GM18505 (cell line): ENCODE measurements around the gene EPB41L5.
"Not testable (repeated sequence)": the region's sequence is repeated elsewhere in the genome, so short reads cannot be mapped to it uniquely, and the experiment has no call there.

Experiments
- ATAC-seq: cut with Tn5 transposase; IDR thresholded peaks from one replicate; pipeline ENCODE4 v1.9.1; 2021; ENCODE audit not compliant: unreplicated experiment
- POLR2A ChIP-seq: IDR thresholded peaks from 4 replicates; pipeline ENCODE4 v1.6.1; 2011; ENCODE audit warnings: borderline replicate concordance; ENCODE audit not compliant: insufficient read depth, insufficient read length; ENCODE audit errors: extremely low read depth

EPB41L5 gene

GRCh38 chr2:120012771-120013596 lies at the start of gene EPB41L5:
EPB41L5 (plus strand) TSS chr2:120013077; CDS start chr2:120019085, 6,008 bp downstream.
- TF ChIP-seq POLR2A: peak; percentile 47
- peak; percentile 92 for ATAC-seq

DNA sequence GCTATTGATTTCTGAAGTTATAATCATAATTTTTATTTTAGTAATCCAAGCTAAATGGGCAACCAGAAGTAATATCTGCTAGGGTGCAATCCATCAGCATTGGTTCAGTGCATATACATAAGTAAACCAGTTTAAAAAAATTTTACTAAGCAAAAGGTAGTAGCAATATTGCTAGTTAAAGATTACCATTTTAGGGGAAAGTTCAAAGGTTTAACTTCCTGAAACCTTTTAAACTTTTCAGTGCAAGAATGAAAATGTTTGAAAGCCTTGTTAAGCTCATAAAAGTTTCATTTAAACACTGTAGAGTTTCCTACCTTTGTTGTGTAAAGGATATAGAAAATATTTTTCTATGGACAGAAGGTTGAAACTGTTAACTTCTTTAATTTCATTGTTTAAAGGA lies 31.0 kb upstream of the EPB41L5 start:
- ATAC-seq: no peak
- TF ChIP-seq POLR2A: no peak

GRCh38 chr2:119982506-119982905 lies 30.4 kb upstream of the EPB41L5 start:
- no peak for ATAC-seq
- no peak for TF ChIP-seq POLR2A

- no peak for ATAC-seq
- no peak for TF ChIP-seq POLR2A
Observed at GRCh38 chr2:119983108-119983507, 29.8 kb upstream of the EPB41L5 start.

DNA sequence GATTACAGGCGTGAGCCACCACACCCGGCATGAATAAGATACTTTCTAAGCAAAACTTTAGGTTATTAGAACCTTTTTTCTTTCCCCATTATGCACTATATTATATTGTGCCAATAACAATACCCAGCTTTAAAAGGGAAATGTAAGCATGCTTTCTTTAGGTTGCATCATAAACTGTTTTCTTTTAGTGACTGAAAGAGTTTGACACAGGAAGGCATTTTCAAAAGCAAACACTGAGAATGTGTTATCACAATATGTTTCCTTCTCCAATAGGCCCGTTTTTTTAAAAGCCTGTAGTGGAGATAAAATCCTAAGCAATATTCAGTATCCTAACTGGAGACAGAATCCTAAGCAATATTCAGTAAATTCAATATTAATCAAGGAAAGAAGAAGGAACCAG lies 16.7 kb upstream of the EPB41L5 start:
- no peak for ATAC-seq
- no peak for TF ChIP-seq POLR2A

GRCh38 chr2:119996896-119997891 lies 15.7 kb upstream of the EPB41L5 start:
- ATAC-seq: not testable (repeated sequence)

DNA sequence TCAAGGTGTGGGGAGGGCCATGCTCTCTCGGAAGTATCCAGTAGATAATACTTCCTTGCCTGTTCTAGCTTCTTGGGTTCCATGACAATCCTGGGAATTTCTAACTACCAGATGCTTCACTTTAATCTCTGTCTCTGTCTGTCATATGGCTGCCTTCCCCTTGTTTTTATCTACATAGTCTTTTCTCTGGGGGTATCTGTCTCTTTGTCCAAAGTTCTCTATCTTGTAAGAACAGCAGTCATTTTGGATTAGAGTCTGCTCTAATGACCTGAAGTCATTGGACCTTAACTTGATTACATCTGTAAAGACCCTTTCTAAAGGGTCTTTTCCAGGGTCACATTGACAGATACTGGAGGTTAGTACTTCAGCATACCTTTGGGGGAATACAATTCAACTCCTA lies 11.4 kb upstream of the EPB41L5 start:
- no peak for TF ChIP-seq POLR2A
- ATAC-seq: no peak

DNA sequence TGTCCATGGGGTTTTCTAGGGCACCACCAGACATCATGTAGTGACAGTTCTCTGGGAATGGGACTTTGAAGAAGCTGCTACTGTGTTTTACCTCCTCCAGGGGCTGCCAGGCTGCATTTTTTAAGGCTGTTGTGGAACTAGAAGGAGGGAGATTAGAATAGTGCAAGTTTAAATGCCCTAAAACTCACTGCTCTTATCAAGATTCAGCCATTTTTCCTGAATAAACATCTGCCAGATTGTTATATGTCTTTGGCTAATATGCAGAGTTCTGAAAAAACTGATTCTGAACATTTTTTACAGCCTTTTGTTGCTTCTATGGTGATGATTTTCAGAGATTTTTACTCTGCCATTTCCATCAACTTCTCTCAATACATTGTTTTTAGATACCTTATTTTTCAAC lies 8.6 kb upstream of the EPB41L5 start:
- TF ChIP-seq POLR2A: no peak

DNA sequence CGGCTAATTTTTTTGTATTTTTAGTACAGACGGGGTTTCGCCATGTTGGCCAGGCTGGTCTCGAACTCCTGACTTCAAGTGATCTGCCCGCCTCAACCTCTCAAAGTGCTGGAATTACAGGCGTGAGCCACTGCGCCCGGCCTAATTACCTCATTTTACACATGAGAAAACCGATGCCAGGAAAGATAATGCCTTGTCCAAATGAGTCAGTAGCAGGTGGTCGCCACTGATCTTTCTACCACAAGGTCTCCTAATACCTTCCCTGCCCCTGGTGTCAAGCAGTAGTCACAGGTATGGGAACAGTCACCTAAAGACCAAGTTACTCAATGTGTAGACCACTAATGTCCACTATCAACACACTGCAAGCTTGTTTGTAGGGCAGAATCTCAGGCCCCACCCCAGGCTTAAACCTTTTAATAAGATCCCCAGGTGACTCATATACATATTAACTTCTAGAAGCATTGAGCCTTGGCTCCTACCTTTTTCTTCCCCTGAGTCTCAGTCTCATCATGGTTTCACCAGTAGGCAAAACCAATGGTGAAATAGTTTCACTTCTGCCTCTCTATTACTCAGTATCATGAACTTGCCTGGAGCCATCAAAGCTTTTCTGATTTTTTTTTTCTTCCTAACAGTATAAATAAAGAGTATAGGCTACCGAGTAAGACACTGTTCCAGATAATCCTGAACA lies 6.9 kb upstream of the EPB41L5 start:
- TF ChIP-seq POLR2A: no peak
- peak; percentile 93 for ATAC-seq

More for the DNA sequence above, 8.6 kb upstream of the EPB41L5 start:
- ATAC-seq: no peak

- ATAC-seq: no peak
- no peak for TF ChIP-seq POLR2A
Observed at GRCh38 chr2:120007851-120008250, 5.0 kb upstream of the EPB41L5 start.

DNA sequence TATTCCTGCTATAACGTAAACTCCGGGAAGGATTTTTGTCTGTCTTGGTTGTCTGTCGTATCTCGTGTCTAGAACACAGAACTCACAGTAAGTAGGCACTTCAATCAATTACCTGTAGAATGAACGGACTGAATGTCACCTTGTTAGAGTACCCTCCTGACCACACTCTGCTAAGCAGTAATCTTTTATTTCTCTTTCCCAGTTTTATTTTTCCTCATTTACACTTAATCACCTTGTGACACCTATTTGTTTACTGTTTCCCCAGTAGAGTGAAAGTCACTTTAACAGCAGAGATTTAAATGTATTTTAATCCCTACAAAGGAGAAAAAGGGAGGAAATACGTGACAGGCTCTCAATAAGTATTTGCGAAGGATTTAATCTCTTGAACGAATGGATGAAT lies 514 bp upstream of the EPB41L5 start:
- ATAC-seq: no peak
- TF ChIP-seq POLR2A: no peak

- TF ChIP-seq POLR2A: no peak
- ATAC-seq: no peak
Observed at GRCh38 chr2:120013597-120014223, 833 bp downstream of the EPB41L5 start.

GRCh38 chr2:120014226-120014980 lies 1.5 kb downstream of the EPB41L5 start:
- ATAC-seq: no peak
- TF ChIP-seq POLR2A: no peak

DNA sequence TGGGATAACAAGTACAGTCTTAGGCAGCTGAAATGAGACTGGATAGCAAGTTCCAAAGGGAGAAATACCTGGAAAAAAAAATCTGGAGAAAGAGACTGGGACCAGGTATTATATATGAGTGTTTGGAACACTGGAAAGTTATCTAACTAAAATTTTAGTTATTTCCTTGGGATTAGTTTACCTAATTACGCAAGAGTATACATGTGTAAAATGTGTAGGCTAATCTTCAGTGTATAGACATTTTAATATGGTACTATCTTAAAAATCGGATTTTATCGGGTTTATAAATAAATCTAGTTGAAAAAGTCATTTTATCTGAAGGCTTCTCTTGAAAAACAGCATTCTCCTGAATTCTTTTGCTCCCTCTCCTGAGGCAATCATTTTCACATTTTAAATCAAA lies 3.9 kb downstream of the EPB41L5 start:
- no peak for ATAC-seq
- no peak for TF ChIP-seq POLR2A
